Superior temporal gyrus (tissue), 1 donor: Measurements from ENCODE around the gene ZNF536.

Experiments
- DNase-seq: peaks from one replicate; pipeline ENCODE4 v3.0.0-alpha.2; 2016; ENCODE audit errors: extremely low spot score

The ZNF536 gene

GRCh38 chr19:30371960-30372824 lies at the start of gene ZNF536:
Gene ZNF536 (plus strand): TSS chr19:30372384. CDS start chr19:30443563, 71,179 bp downstream.
- DNase-seq: peak; percentile 91

- DNase-seq: no peak
Observed at GRCh38 chr19:30322641-30323320, 49.4 kb upstream of the ZNF536 start.

- DNase-seq: no peak
Observed at GRCh38 chr19:30323904-30324303, 48.3 kb upstream of the ZNF536 start.

GRCh38 chr19:30324982-30325381 lies 47.2 kb upstream of the ZNF536 start:
- DNase-seq: no peak

DNA sequence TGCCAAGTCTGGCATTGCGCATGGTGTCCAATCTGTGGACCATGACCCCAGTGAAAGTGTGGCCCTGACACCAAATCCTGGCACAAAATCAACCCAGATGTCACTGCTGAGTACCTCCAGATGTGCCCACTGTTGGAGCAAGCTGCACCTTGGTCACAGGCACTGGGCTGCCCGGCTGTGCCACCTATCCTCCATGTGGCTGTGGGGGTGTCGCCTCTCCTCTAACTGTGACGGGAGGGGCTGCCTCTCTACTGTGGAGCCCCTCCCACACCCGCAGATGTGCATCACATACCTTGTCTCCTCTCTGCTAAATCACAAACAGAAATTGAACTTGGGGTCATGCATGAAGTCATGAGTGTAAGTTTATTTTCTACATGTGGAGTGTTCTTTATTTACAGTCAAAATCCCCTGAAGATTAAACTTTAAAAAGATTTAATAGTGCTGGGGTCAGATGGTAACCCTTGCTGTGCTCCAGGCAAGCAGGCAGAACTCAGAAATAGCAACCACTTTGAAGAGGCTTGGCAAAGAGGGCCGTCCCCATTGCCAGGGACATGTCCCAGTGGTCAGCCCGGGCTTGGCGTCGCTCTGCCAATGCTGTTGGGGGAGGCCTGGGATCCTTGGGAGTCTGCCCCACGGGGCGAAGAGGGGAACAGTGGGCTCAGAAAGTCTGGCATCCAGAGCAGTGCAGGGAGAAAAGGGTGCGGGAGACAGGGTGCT lies 46.4 kb upstream of the ZNF536 start:
- no peak for DNase-seq

GRCh38 chr19:30326393-30326710 lies 45.8 kb upstream of the ZNF536 start:
- no peak for DNase-seq

- DNase-seq: no peak
Observed at GRCh38 chr19:30327331-30327730, 44.9 kb upstream of the ZNF536 start.

DNA sequence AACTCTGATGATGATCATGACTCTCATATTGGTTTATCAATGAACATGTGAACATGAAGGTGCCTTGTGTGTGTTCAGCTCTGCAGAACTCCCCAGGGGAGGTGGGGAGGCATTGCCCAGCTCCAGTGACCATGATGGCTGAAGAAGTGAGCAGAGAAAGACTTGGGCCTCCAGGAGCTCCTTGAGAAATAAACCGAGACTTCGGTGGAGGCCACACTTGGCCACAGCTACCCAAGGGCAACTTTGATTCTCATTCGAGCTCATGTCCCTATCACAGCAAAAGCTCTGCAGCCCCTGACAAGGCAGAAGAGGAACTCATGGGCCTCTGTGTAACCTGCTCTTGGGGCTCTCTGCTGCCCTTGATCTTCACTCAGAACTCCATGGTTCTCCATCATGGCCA lies 44.1 kb upstream of the ZNF536 start:
- DNase-seq: no peak

GRCh38 chr19:30330266-30330665 lies 41.9 kb upstream of the ZNF536 start:
- DNase-seq: no peak

GRCh38 chr19:30332445-30333234 lies 39.5 kb upstream of the ZNF536 start:
- DNase-seq: no peak

DNA sequence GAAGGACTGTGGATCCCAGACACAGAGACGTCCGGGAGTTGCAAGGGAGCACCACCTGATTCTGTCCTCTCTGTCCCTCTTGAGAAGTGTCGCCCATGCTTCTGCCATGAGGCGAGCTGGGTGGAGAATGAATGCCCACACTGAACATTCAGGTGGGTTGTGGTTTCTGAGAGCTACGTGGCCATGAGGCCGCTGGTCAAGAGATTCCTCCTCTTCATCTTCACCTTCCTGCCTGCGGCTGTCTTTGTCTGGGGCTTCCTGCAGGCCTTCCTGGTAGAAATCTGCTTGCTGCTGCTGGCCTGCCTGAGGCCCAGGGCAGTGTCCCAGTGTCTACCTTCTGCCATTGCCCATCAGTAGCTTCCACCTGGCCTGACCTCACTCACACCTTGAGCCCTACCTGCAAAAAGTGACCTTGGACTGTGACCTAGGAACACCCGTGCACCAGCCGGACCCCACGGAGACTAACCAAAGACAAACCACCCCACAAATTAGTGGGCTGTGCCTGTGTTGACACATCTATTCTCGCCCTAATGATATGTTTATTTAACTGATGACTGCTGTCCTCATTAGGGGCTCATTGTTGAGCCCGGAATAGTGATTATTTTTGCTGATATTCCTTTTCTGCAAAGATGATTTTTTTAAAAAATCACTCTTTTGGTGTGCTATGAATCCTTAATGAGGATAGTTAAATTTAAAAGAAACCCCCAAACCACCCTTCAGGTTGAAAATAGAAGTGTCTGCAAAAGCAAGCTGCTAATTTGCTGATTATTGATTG lies 38.7 kb upstream of the ZNF536 start:
- DNase-seq: no peak

- no peak for DNase-seq
Observed at GRCh38 chr19:30334841-30335240, 37.3 kb upstream of the ZNF536 start.

DNA sequence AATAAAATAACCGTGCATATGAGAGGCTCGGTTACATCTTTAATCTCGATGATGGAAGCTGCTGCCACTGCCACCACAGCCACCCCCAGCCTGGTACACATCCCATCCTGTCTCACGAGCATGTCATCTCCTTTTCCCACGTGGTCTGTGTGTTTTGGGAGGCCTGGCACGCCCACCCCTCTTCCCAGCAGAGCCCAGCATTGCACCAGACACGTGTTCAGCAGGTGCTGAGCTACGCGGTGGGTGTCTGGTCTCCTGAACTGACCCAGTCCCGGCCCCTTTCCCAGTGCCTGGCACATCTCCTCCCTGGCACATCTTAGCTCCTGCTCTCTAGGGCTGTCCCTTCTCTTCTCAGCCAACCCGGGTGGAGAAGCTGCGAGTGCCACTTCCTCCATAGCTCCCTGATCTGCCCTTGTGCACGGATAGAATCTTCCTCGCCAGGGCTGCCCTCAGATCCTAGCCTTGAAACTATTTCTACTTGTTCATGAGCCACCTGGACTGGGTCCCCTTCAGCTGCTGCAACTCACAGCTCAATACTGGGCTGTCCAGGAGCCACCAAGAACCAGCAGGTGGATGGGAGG lies 36.8 kb upstream of the ZNF536 start:
- DNase-seq: no peak

DNA sequence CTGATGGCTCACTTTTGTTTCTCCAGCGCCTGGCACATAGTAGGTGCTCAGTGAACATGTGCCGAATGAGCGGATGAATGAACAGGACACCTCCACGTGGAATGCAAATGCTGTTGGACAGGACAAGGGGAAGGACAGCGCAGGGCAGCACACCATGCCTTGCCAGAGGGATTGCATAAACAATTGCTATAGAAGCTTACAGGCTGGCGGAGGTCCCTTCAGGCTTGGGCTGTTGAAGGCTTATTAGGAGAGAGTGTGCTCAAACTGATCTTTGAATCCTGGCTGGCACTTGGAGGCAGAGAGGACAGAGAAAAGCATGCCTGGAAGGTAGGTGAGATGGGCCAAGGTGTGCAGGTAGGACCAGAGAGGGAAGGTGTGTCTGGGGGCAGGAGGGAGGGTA lies 35.9 kb upstream of the ZNF536 start:
- no peak for DNase-seq

- DNase-seq: no peak
Observed at GRCh38 chr19:30338041-30338456, 34.1 kb upstream of the ZNF536 start.

- DNase-seq: no peak
Observed at GRCh38 chr19:30338878-30339623, 33.1 kb upstream of the ZNF536 start.

GRCh38 chr19:30339624-30340525 lies 32.3 kb upstream of the ZNF536 start:
- no peak for DNase-seq

DNA sequence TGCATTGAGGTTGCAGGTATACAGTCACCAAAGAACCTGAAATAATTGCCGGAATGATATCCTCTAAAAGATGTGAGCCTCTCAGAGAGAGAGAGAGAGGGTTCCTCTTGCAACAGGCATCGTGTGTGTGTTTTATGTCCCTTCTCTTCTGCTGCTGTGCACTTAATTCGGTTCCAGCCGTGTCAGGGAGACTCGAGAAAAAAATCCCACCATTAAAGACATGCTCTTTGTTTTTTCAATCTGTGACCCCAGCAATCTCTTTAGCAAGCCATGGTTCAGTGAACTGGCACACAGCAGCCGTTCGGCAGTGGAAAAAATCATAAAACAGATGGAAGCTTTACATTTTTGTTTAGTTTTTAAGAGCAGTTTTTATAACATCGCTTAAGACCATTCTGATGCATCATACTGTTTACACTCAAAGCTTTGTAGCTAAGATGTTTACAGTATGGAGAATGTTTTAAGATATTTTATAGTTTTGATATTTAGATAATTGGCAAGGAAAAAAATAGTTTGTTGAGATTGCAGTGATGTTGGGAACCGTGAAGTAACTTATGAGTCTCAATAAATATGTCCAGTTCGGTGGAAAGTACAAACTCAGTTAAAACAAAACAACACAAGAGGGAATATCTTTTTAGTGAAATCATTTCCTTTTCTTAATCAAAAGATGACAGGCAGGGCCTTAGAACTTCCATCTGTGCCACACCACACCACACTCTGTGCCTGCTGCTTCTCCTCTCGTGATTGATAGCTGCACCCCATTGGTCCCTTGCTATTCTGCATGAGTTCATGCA lies 31.2 kb upstream of the ZNF536 start:
- no peak for DNase-seq
